Thyroid gland (tissue), 4 donors: ENCODE data around the gene HDAC5.

ENCODE experiments used
- CTCF ChIP-seq, 6 experiments: fragments of 200-600 bp in 3 of 6; fragments of 450-650 bp in 3 of 6; sonication (generic) in 3 of 6; IDR thresholded peaks; one replicate each; pipeline ENCODE4 v1.5.1; 2016 to 2019; ENCODE audit warnings: antibody characterized with exemption in 6 of 6, mild to moderate bottlenecking in 2 of 6, inconsistent platforms in 1 of 6, moderate library complexity in 1 of 6
- POLR2A ChIP-seq, 2 donors: fragments of 450-650 bp; IDR thresholded peaks; one replicate each; pipeline ENCODE4 v1.6.1; 2017; ENCODE audit warnings: antibody characterized with exemption in 2 of 2, mild to moderate bottlenecking in 2 of 2, moderate library complexity in 1 of 2

DNA sequence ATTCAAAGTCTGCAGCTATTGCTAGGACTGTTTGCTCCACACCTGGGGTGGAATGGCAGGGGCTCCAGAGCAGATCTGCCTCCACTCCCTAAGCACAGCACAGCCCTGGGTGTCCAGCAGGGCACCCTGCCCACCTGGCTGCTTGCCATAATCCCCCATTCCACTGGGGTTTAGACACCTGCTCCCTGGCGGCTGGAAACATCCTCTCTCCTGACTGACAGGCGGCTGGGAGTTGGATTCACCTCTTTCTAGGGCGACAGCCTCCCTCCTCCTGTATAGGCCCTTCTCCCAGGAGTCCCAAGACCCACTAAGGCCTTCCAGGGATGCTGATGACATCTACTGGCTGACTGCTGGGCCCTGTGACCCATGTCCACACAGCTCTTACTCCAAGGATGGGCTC lies 18.0 kb downstream of the HDAC5 start:
- TF ChIP-seq POLR2A (IDR thresholded peaks at IDR 0.05) (no peak), CTCF (IDR thresholded peaks at IDR 0.05) (no peak)
